ENCODE results near the gene KISS1R. TPM values are rescaled to one million over a fixed set of nuclear protein-coding genes. Genes with fewer than 3 reads are reported as not detected.

Gene KISS1R
- polyA plus RNA-seq, 1 donor: 0.33 TPM

DNA sequence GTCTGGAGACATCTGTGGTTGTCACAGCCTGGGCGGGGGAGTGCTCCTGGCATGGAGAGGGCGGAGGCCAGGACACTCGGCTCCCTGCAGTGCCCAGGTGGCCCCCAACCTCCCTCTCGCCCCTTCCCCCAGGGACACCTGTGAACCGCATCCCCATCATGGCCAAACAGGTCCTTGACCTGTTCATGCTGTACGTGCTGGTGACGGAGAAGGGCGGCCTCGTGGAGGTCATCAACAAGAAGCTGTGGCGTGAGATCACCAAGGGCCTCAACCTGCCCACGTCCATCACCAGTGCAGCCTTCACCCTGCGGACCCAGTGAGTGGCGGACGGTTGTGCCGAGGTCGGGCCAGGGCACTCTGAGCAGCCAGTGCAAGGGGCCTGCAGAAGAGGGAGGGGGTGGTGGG lies 47.0 kb downstream of the KISS1R start:
- Histone ChIP-seq H3K9me3 (ENCODE audit: control insufficient read depth, low read depth, low read length) (peaks cover 16% of the 10 kb centered on the region), H3K4me1 (ENCODE audit: control insufficient read depth, insufficient read depth, low read length) (peaks cover 40% of the 10 kb centered on the region), H3K4me3 (ENCODE audit: low read length) (no peak overlapping the region), H3K36me3 (ENCODE audit: control insufficient read depth, insufficient read depth, low read length) (peaks cover 82% of the 10 kb centered on the region), H3K27ac (ENCODE audit: low read length) (peak overlapping the region; percentile 95), H3K27me3 (ENCODE audit: control insufficient read depth, insufficient read depth, low read length) (no peaks in the 10 kb centered on the region)
- no peak for DNase-seq
- whole genome bisulfite sequencing (ENCODE audit: insufficient coverage, low lambda C conversion rate): no CpG with 5 or more reads among the region's 16 CpGs

DNA sequence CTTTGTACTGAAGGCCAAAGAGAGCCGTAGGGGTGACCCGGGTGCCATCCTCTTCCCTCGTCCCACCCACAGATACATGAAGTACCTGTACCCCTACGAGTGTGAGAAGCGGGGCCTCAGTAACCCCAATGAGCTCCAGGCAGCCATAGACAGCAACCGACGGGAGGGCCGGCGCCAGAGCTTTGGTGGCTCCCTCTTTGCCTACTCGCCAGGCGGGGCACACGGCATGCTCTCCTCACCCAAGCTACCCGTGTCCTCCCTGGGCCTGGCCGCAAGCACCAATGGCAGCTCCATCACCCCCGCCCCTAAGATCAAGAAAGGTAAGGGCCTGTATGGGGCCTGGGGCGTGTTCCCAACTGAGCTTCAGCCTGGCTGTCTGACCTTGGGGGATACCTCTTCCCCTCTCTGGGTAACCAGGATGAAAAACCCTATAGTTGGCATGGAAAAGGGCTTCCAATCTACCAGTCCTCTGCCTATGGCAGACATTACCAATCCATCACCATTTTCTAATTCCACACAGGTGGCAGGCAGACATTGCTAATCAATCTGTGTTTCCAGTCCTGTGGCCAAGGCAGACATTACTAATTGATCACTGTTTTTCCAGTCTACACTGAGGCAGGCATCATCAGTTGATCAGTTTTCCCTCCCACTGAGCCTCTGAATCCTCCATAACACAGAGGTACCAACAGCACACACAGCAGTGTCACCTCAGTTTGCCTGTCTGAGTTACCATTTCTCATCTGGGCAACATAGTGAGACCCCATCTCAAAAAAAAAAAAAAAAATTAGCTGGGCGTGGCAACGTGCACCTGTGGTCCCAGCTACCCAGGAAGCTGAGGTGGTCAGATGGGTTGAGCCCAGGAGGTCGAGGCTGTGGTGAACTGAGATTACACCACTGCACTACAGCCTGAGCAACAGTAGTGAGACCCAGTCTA lies 47.9 kb downstream of the KISS1R start:
- no peaks in the 10 kb centered on the region for H3K27me3 ChIP-seq (ENCODE audit: control insufficient read depth, insufficient read depth, low read length)
- H3K36me3 ChIP-seq (ENCODE audit: control insufficient read depth, insufficient read depth, low read length): peaks cover 82% of the 10 kb centered on the region
- H3K4me1 ChIP-seq (ENCODE audit: control insufficient read depth, insufficient read depth, low read length): peaks cover 31% of the 10 kb centered on the region
- WGBS (ENCODE audit: insufficient coverage, low lambda C conversion rate): no CpG with 5 or more reads among the region's 19 CpGs
- no peak overlapping the region for H3K4me3 ChIP-seq (ENCODE audit: low read length)
- no peak overlapping the region for H3K27ac ChIP-seq (ENCODE audit: low read length)
- DNase-seq: peak in 1 of 2 donors; percentile 34
- peaks cover 18% of the 10 kb centered on the region for H3K9me3 ChIP-seq (ENCODE audit: control insufficient read depth, low read depth, low read length)

DNA sequence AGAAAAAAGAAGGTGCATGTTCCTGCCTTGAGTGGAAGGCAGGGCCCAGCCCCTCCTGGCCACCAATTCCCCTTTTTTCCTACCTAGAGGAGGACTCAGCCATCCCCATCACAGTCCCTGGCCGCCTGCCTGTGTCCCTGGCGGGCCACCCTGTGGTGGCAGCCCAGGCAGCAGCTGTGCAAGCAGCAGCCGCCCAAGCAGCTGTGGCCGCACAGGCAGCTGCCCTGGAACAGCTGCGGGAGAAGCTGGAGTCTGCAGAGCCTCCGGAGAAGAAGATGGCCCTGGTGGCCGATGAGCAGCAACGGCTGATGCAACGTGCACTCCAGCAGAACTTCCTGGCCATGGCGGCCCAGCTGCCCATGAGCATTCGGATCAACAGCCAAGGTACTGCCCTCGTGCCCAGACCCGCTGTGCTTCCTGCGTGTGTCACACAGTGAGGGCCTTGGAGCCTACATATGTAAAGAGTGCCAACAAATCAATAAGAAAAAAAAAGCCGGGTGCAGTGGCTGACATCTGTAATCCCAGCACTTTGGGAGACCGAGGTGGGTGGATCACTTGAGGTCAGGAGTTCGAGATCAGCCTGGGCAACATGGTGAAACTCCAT lies 49.5 kb downstream of the KISS1R start:
- Histone ChIP-seq H3K4me3 (ENCODE audit: low read length) (no peak overlapping the region), H3K36me3 (ENCODE audit: control insufficient read depth, insufficient read depth, low read length) (peaks cover 82% of the 10 kb centered on the region), H3K4me1 (ENCODE audit: control insufficient read depth, insufficient read depth, low read length) (peaks cover 16% of the 10 kb centered on the region), H3K27ac (ENCODE audit: low read length) (no peak overlapping the region), H3K9me3 (ENCODE audit: control insufficient read depth, low read depth, low read length) (peaks cover 25% of the 10 kb centered on the region), H3K27me3 (ENCODE audit: control insufficient read depth, insufficient read depth, low read length) (no peaks in the 10 kb centered on the region)
- peak in 1 of 2 donors; percentile 19 for DNase-seq
- no CpG with 5 or more reads among the region's 17 CpGs for WGBS (ENCODE audit: insufficient coverage, low lambda C conversion rate)

Other genes with a start within 250 kb of the KISS1R start
- 32.9 TPM for gene FSTL3, start 240.9 kb upstream of the KISS1R start, polyA plus RNA-seq
- gene PRSS57, start 221.9 kb upstream of the KISS1R start, polyA plus RNA-seq: 1.1 TPM
- 29.2 TPM for gene PALM, start 208.4 kb upstream of the KISS1R start, polyA plus RNA-seq
- 200 TPM for gene MISP, start 166.2 kb upstream of the KISS1R start, polyA plus RNA-seq
- 240 TPM for gene PTBP1, start 119.9 kb upstream of the KISS1R start, polyA plus RNA-seq
- 5.2 TPM for gene PLPPR3, start 95.4 kb upstream of the KISS1R start, polyA plus RNA-seq
- gene AZU1, start 89.5 kb upstream of the KISS1R start, polyA plus RNA-seq: 0.33 TPM
- gene PRTN3, start 76.3 kb upstream of the KISS1R start, polyA plus RNA-seq: 0.22 TPM
- 0.09 TPM for gene ELANE, start 65.0 kb upstream of the KISS1R start, polyA plus RNA-seq
- 6.1 TPM for gene CFD, start 57.7 kb upstream of the KISS1R start, polyA plus RNA-seq
- 41.7 TPM for gene MED16, start 24.1 kb upstream of the KISS1R start, polyA plus RNA-seq
- gene RNU6-9, start 23.8 kb upstream of the KISS1R start, polyA plus RNA-seq: not detected
- 44.0 TPM for gene R3HDM4, start 4.1 kb upstream of the KISS1R start, polyA plus RNA-seq
- gene ARID3A, start 8.7 kb downstream of the KISS1R start, polyA plus RNA-seq: 187 TPM
- 33.7 TPM for gene WDR18, start 67.0 kb downstream of the KISS1R start, polyA plus RNA-seq
- 0.22 TPM for gene GRIN3B, start 83.1 kb downstream of the KISS1R start, polyA plus RNA-seq
- 144 TPM for gene TMEM259, start 103.8 kb downstream of the KISS1R start, polyA plus RNA-seq
- not detected for gene RNU6-2, start 104.2 kb downstream of the KISS1R start, polyA plus RNA-seq
- 31.5 TPM for gene CNN2, start 109.3 kb downstream of the KISS1R start, polyA plus RNA-seq
- gene ABCA7, start 122.8 kb downstream of the KISS1R start, polyA plus RNA-seq: 5.7 TPM
- gene ARHGAP45, start 149.8 kb downstream of the KISS1R start, polyA plus RNA-seq: 14.0 TPM
- 130 TPM for gene POLR2E, start 178.0 kb downstream of the KISS1R start, polyA plus RNA-seq
- 394 TPM for gene GPX4, start 186.7 kb downstream of the KISS1R start, polyA plus RNA-seq

Measured in large intestine (tissue), 3 donors.